Tibial nerve (tissue), 4 donors: Measurements from ENCODE around the gene IGSF9. TPM values are rescaled to one million over a fixed set of nuclear protein-coding genes. Genes with fewer than 3 reads are reported as not detected.

ENCODE experiments used
- DNase-seq, 2 donors: peaks; one replicate each; pipeline ENCODE4 v3.0.0-alpha.2; 2019; ENCODE audit warnings: low spot score in 2 of 2
- H3K27ac ChIP-seq, 4 donors: fragments of 200-600 bp; sonication (generic) in 3 of 4; one replicate each; pipeline ENCODE4 v1.5.1; 2017 to 2019; ENCODE audit warnings: mild to moderate bottlenecking in 1 of 4
- H3K27me3 ChIP-seq, 2 donors: fragments of 200-600 bp; sonication (generic) in 1 of 2; one replicate each; pipeline versions ENCODE4 v1.5.1 to v1.6.0; 2017 to 2019
- H3K36me3 ChIP-seq, 3 donors: fragments of 200-600 bp; sonication (generic); one replicate each; pipeline ENCODE4 v1.5.1; 2018 to 2019
- H3K4me1 ChIP-seq, 4 donors: fragments of 200-600 bp; sonication (generic) in 3 of 4; one replicate each; pipeline ENCODE4 v1.5.1; 2017 to 2019
- H3K4me3 ChIP-seq, 4 donors: fragments of 200-600 bp; sonication (generic) in 3 of 4; one replicate each; pipeline ENCODE4 v1.5.1; 2017 to 2019; ENCODE audit warnings: mild to moderate bottlenecking in 1 of 4, moderate library complexity in 1 of 4
- H3K9me3 ChIP-seq, 4 donors: fragments of 200-600 bp; sonication (generic) in 3 of 4; one replicate each; pipeline ENCODE4 v1.5.1; 2017 to 2019
- CTCF ChIP-seq, 5 experiments: fragments of 200-600 bp in 3 of 5; fragments of 450-650 bp in 2 of 5; sonication (generic) in 3 of 5; IDR thresholded peaks; one replicate each; pipeline ENCODE4 v1.5.1; 2016 to 2019; ENCODE audit warnings: antibody characterized with exemption in 5 of 5, mild to moderate bottlenecking in 3 of 5, moderate library complexity in 2 of 5
- EP300 ChIP-seq, 2 donors: sonication (generic); formaldehyde crosslinking; IDR thresholded peaks; one replicate each; pipeline ENCODE4 v1.6.1; 2017; ENCODE audit warnings: antibody characterized with exemption in 2 of 2, mild to moderate bottlenecking in 1 of 2
- POLR2A ChIP-seq, 2 donors: fragments of 450-650 bp; IDR thresholded peaks; one replicate each; pipeline ENCODE4 v1.6.1; 2017; ENCODE audit warnings: antibody characterized with exemption in 2 of 2, mild to moderate bottlenecking in 2 of 2, moderate library complexity in 2 of 2
- WGBS, 2 donors: methylation state at CpG; one replicate each; pipeline ENCODE4 v1.1.5; 2018; 5-methylcytosine and 5-hydroxymethylcytosine counted together
- total RNA-seq, 4 donors: library from RNA; depleted of rRNA; stranded (reverse); fragments of >200 nt; gene quantifications; one replicate each; pipeline ENCODE4 v1.1.0, GENCODE V29; 2016

IGSF9 gene
- total RNA-seq, 4 donors from 2014 or later: 0.20 to 0.63 TPM; not detected in 2

- TF ChIP-seq POLR2A (IDR thresholded peaks at IDR 0.05): no peak
- no peak for TF ChIP-seq EP300 (IDR thresholded peaks at IDR 0.05)
- no peak for TF ChIP-seq CTCF (IDR thresholded peaks at IDR 0.05)
- H3K27me3 ChIP-seq: no peaks in the 10 kb centered on the region
- no peaks in the 10 kb centered on the region for H3K9me3 ChIP-seq
- H3K4me3 ChIP-seq: no peak overlapping the region
- H3K4me1 ChIP-seq: peaks cover 0 to 26% (median 21%) of the 10 kb centered on the region in 4 donors
- no peak for DNase-seq
- WGBS, 2 donors: 86 to 89% methylated on average over 14 to 16 of the region's 16 CpGs
- H3K36me3 ChIP-seq: no peaks in the 10 kb centered on the region
- no peak overlapping the region for H3K27ac ChIP-seq
Measured at GRCh38 chr1:159927211-159927848, 18.1 kb downstream of the IGSF9 start.

DNA sequence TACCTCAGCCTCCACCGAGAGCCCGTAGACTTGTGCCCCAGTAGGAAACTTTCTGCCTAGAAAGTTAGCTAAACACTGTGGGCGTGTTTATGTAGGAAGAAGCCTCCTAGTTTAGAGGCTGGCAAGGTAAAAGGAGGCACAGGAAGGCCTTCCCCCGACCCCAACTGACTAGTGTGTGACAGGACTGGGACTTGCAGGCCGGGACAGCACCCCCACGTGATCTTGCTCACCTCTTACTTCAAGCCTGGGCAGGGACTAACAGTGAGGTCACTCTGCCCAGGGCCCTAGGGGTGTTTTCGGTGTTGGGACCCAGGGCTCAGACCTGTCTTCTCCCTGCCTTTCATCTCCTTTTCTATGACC is 19.7 kb downstream of the IGSF9 start:
- Histone ChIP-seq H3K27me3 (no peaks in the 10 kb centered on the region), H3K36me3 (peaks cover 0 to 2% (median 0%) of the 10 kb centered on the region in 3 donors), H3K4me3 (peak overlapping the region; percentile 73 to 99 (median 84)), H3K4me1 (peaks cover 0 to 37% (median 31%) of the 10 kb centered on the region in 4 donors), H3K27ac (peak overlapping the region; percentile 86 to 98 (median 97)), H3K9me3 (no peaks in the 10 kb centered on the region)
- 6% methylated on average over 7 of the region's 7 CpGs for WGBS, 2 donors
- TF ChIP-seq EP300 (IDR thresholded peaks at IDR 0.05) (no peak), POLR2A (IDR thresholded peaks at IDR 0.05) (no peak), CTCF (IDR thresholded peaks at IDR 0.05) (no peak)
- no peak for DNase-seq

DNA sequence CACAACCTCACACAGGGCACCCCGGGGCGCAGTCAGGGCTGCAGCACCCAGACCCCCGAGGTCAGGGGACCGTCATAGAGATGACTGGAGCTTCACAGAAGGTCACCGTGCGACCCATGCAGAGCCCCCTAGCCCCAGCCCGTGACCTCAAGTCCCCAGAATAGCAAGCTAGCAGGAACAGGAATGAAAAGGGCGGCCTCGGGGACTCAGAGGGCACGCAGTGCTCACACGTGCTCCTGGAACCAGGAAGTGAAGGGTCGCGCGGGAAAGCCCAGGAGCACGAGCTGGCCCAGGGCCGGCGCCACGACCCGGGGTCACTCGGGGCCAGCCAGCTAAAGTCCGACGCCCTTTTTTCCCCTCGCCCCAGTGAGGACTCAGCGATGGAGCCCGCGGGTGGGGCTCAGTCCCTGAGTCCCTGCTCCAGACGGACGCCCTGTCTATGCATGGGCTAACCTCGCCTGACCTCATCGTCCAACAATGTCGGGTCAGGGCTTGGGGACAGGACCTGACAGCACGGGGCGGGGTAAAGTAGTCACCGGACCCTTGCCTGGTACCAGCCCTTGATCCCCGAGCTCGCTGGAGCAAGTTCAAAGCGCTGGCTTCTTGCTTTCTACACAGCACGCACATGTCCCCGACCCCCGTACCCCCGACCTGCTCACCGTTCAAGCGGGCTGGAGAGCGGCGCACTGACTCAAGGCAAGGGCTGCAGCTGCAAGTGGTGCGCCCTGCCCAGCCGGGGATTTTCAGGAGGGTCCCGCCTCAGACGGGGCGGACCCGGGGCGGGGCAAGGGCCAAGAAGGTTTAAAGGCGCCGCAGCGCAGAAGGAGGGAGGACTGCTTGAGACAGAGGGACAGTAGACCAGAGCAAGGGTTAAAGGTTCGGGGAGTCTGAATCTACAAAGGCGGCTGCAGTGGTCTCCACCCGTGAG is 20.4 kb downstream of the IGSF9 start, which contains the start of gene TAGLN2:
TSS of gene TAGLN2 (minus strand) at position 717 of the 928 bp plus-strand sequence. CDS start 4,998 bp downstream, outside the sequence.
- Histone ChIP-seq H3K36me3 (peaks cover 0 to 8% (median under 1%) of the 10 kb centered on the region in 3 donors), H3K4me1 (peaks cover 0 to 43% (median 31%) of the 10 kb centered on the region in 4 donors), H3K4me3 (peak within 1 kb of the TSS; percentile 73 to 99 (median 84)), H3K27me3 (no peaks in the 10 kb centered on the region), H3K27ac (peak within 1 kb of the TSS; percentile 86 to 98 (median 97)), H3K9me3 (no peaks in the 10 kb centered on the region)
- 0 to 1% methylated on average over 37 to 52 of the region's 58 CpGs for WGBS, 2 donors
- TF ChIP-seq POLR2A (IDR thresholded peaks at IDR 0.05) (peak; percentile 75 to 86), EP300 (IDR thresholded peaks at IDR 0.05) (peak; percentile 7 to 96), CTCF (IDR thresholded peaks at IDR 0.05) (peak in 1 of 5 experiments; percentile 27)
- DNase-seq: peak; percentile 80 to 85

DNA sequence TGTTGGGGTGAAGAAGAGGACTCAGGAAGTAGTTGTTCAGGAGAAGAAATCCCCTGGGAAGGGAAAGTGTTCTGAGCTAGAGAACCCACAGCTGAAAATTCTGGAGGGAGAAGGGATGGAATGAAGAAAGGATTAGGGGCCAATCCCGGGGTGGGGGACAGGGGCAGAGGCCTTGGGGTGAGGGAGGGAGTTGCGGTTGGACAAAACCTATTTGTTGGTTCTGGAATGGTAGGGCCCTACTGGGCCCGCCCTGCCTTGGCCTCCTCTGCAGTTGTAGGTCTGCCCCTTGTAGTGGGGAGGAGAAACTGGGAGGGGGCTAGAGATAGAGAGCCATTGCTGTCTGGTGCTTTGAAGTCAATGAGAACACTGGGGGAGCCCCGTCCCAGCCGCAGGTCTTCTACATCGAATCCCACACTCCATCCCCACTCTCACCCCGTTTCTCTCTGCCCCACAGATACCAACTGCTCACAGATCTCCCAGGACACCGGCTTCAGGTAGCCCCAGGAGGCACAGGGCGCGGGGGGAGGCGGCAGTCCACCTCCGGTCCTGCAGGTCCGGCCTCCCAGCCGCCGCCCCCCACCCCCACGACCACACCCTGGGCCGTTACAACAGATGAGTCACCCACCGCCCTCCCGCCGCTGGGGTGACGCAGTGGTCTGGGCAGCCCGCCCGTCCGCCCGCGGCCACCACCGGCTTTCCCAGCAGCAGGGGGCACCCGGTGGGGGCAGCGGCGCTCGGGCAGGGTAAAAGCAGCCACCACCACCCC is 21.2 kb downstream of the IGSF9 start:
- H3K4me1 ChIP-seq: peaks cover 0 to 43% (median 31%) of the 10 kb centered on the region in 4 donors

More for the DNA sequence above, 21.2 kb downstream of the IGSF9 start:
- no peaks in the 10 kb centered on the region for H3K9me3 ChIP-seq
- peak; percentile 36 to 79 for TF ChIP-seq POLR2A (IDR thresholded peaks at IDR 0.05)
- peak; percentile 26 to 87 for TF ChIP-seq EP300 (IDR thresholded peaks at IDR 0.05)
- TF ChIP-seq CTCF (IDR thresholded peaks at IDR 0.05): peak in 2 of 5 experiments; percentile 4 to 30
- DNase-seq: peak; percentile 85 to 86
- peak overlapping the region; percentile 73 to 99 (median 84) for H3K4me3 ChIP-seq
- peak overlapping the region; percentile 86 to 98 (median 97) for H3K27ac ChIP-seq
- peaks cover 0 to 17% (median 9%) of the 10 kb centered on the region in 3 donors for H3K36me3 ChIP-seq
- 0 to 1% methylated on average over 14 to 31 of the region's 31 CpGs for WGBS, 2 donors
- no peaks in the 10 kb centered on the region for H3K27me3 ChIP-seq
